DND-41 (cell line): ENCODE results near the gene RMI2.

Experiments
- ATAC-seq: fragments of 200-7000 bp; cut with Tn5 transposase; 3 replicates; pipeline ENCODE4 v1.9.1; 2021; ENCODE audit warnings: low read depth; ENCODE audit not compliant: insufficient read depth
- DNase-seq: peaks from one replicate; pipeline ENCODE4 v3.0.0-alpha.2; 2020
- H2AFZ ChIP-seq: 2 replicates; pipeline ENCODE4 v1.6.0; 2012; ENCODE audit warnings: low read depth, low read length
- H3K27ac ChIP-seq: 2 replicates; pipeline ENCODE4 v1.5.1; 2012; ENCODE audit warnings: low read length, inconsistent platforms
- H3K27me3 ChIP-seq: fragments of 200-600 bp; sonication (generic); 2 replicates; pipeline ENCODE4 v1.6.0; 2012; ENCODE audit warnings: low read length, mild to moderate bottlenecking, inconsistent platforms; ENCODE audit not compliant: insufficient read depth, poor library complexity
- H3K36me3 ChIP-seq: 2 replicates; pipeline ENCODE4 v1.5.1; 2012; ENCODE audit warnings: low read length, inconsistent platforms; ENCODE audit not compliant: insufficient read depth
- H3K4me1 ChIP-seq: 2 replicates; pipeline ENCODE4 v1.5.1; 2012; ENCODE audit warnings: mild to moderate bottlenecking, low read length; ENCODE audit not compliant: insufficient read depth
- H3K4me2 ChIP-seq: 2 replicates; pipeline ENCODE4 v1.6.0; 2012; ENCODE audit warnings: mild to moderate bottlenecking, moderate library complexity, low read length, inconsistent platforms; ENCODE audit not compliant: insufficient read depth
- H3K4me3 ChIP-seq, 2 experiments: fragments of 200-600 bp in 1 of 2; shearing (Covaris generic) in 1 of 2; 2 replicates each; pipeline ENCODE4 v1.5.1; 2012 to 2016; ENCODE audit warnings: inconsistent platforms in 2 of 2, low read length in 2 of 2, mild to moderate bottlenecking in 2 of 2, low read depth in 1 of 2, moderate library complexity in 1 of 2
- H3K79me2 ChIP-seq: 2 replicates; pipeline ENCODE4 v1.6.0; 2012; ENCODE audit warnings: low read length, inconsistent platforms; ENCODE audit not compliant: insufficient read depth
- H3K9ac ChIP-seq: 2 replicates; pipeline ENCODE4 v1.6.0; 2012; ENCODE audit warnings: low read depth, mild to moderate bottlenecking, inconsistent platforms, low read length, moderate library complexity
- H3K9me3 ChIP-seq: 2 replicates; pipeline ENCODE4 v1.5.1; 2012; ENCODE audit warnings: low read length, moderate library complexity, mild to moderate bottlenecking, inconsistent platforms; ENCODE audit not compliant: insufficient read depth, severe bottlenecking
- H4K20me1 ChIP-seq: 2 replicates; pipeline ENCODE4 v1.6.0; 2012; ENCODE audit warnings: low read length; ENCODE audit not compliant: insufficient read depth
- CTCF ChIP-seq: IDR thresholded peaks from 2 replicates; pipeline ENCODE4 v1.5.1; 2012; ENCODE audit warnings: borderline replicate concordance, low read length, moderate library complexity, mild to moderate bottlenecking; ENCODE audit not compliant: poor library complexity, severe bottlenecking; ENCODE audit errors: extremely low read depth
- EZH2 ChIP-seq: IDR thresholded peaks from 3 replicates; pipeline ENCODE4 v1.6.1; 2012; ENCODE audit warnings: borderline replicate concordance, low read depth, mild to moderate bottlenecking, moderate library complexity, low read length, inconsistent platforms; ENCODE audit not compliant: severe bottlenecking

RMI2 gene

GRCh38 chr16:11342021-11342855, 3.0 kb upstream of the RMI2 start:
- Histone ChIP-seq H3K9me3 (no peaks in the 10 kb centered on the region), H3K27ac (no peak overlapping the region), H3K4me3 (no peak overlapping the region), H3K27me3 (no peaks in the 10 kb centered on the region), H3K36me3 (peaks cover 11% of the 10 kb centered on the region; the same call in 1 of the 2 replicates), H3K9ac (no peak overlapping the region), H3K4me1 (peaks cover 21% of the 10 kb centered on the region), H3K4me2 (no peak overlapping the region), H2AFZ (no peak overlapping the region), H3K79me2 (peaks cover 25% of the 10 kb centered on the region), H4K20me1 (peaks cover 7% of the 10 kb centered on the region)
- ATAC-seq: no peak
- TF ChIP-seq EZH2: no peak
- TF ChIP-seq CTCF: no peak
- no peak for DNase-seq

GRCh38 chr16:11346700-11347319, 1.6 kb downstream of the RMI2 start:
- H3K27ac ChIP-seq: peak overlapping the region; percentile 77
- peaks cover 38% of the 10 kb centered on the region for H4K20me1 ChIP-seq
- no peak for ATAC-seq
- H2AFZ ChIP-seq: no peak overlapping the region
- no peaks in the 10 kb centered on the region for H3K27me3 ChIP-seq
- peak overlapping the region; percentile 82 for H3K9ac ChIP-seq
- peaks cover 42% of the 10 kb centered on the region for H3K4me1 ChIP-seq
- DNase-seq: no peak
- H3K9me3 ChIP-seq: no peaks in the 10 kb centered on the region
- TF ChIP-seq EZH2 (no peak), CTCF (no peak)
- peak overlapping the region; percentile 58 to 75; a peak in 3 of 4 replicates for H3K4me3 ChIP-seq
- H3K79me2 ChIP-seq: peaks cover 67% of the 10 kb centered on the region
- H3K4me2 ChIP-seq: peak overlapping the region; percentile 62
- peaks cover 45% of the 10 kb centered on the region for H3K36me3 ChIP-seq

GRCh38 chr16:11347831-11348230, 2.6 kb downstream of the RMI2 start:
- H3K27ac ChIP-seq: no peak overlapping the region
- peaks cover 71% of the 10 kb centered on the region for H3K79me2 ChIP-seq
- no peak overlapping the region for H3K4me2 ChIP-seq
- TF ChIP-seq CTCF: no peak
- no peak for TF ChIP-seq EZH2
- no peaks in the 10 kb centered on the region for H3K9me3 ChIP-seq
- peaks cover 43% of the 10 kb centered on the region for H3K4me1 ChIP-seq
- H3K9ac ChIP-seq: no peak overlapping the region
- H3K36me3 ChIP-seq: peaks cover 51% of the 10 kb centered on the region
- no peak overlapping the region for H2AFZ ChIP-seq
- DNase-seq (no peak), ATAC-seq (no peak)
- H3K27me3 ChIP-seq: no peaks in the 10 kb centered on the region
- H4K20me1 ChIP-seq: peaks cover 40% of the 10 kb centered on the region
- no peak overlapping the region for H3K4me3 ChIP-seq
